BLaER1 (cell line): ENCODE results near the gene PLCG2.

ENCODE experiments used
- H3K27ac ChIP-seq: shearing (Covaris generic); formaldehyde crosslinking; 2 replicates; pipeline ENCODE4 v1.8.1; 2022
- H3K27me3 ChIP-seq: shearing (Covaris generic); formaldehyde crosslinking; 2 replicates; pipeline ENCODE4 v1.8.1; 2022
- H3K36me3 ChIP-seq: shearing (Covaris generic); formaldehyde crosslinking; 2 replicates; pipeline ENCODE4 v1.8.1; 2022
- H3K4me1 ChIP-seq: shearing (Covaris generic); formaldehyde crosslinking; 2 replicates; pipeline ENCODE4 v1.8.1; 2022
- H3K4me2 ChIP-seq: shearing (Covaris generic); formaldehyde crosslinking; 2 replicates; pipeline ENCODE4 v1.8.1; 2022
- H3K4me3 ChIP-seq: shearing (Covaris generic); formaldehyde crosslinking; 2 replicates; pipeline ENCODE4 v1.8.1; 2022
- H3K9ac ChIP-seq: shearing (Covaris generic); formaldehyde crosslinking; 2 replicates; pipeline ENCODE4 v1.8.1; 2022
- H3K9me3 ChIP-seq: shearing (Covaris generic); formaldehyde crosslinking; 2 replicates; pipeline ENCODE4 v1.8.1; 2022
- H4K20me1 ChIP-seq: shearing (Covaris generic); formaldehyde crosslinking; 2 replicates; pipeline ENCODE4 v1.8.1; 2022
- Cebpa-rat ChIP-seq: shearing (Covaris generic); IDR thresholded peaks from 2 replicates; pipeline ENCODE4 v1.8.1; 2022

Gene PLCG2

DNA sequence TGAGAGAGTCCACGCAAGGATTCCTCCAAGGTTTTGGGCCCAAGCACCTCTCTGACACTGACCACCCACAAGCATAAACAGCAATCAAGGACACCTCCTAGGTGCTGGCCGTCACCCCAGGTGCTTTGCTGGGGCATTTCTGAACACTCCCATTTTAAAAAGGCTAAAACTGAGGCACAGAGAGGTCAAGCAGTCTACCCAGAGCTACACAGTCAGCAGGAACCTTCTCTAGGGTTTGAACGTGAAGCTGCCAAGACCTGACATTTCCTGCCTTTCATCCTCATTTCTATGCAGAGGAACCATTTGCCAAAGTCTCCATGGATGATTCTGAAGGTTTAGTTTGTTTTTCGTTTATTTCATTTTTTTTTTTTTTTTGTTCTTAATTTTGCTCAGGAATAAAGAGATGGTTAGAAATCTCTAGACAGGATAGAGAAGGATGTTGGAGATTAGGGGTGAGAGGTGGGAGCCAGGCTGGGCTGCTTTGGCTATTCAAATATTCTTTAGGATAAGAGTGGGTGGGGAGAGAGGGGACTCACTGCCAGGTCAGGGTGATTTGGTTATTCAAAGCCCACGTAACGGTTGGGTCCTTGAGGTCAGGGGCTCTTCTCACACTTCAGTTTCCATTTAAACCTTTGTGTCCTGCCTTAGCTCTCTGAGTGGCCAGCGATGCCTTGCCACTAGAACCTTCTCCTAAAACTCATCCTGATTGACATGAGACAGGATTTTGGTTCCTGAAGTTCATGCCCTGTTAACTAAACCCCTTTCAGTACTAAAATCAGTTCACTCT is 6.2 kb downstream of the PLCG2 start:
- no peak overlapping the region for H3K4me3 ChIP-seq
- no peak overlapping the region for H3K27ac ChIP-seq
- no peaks in the 10 kb centered on the region for H3K27me3 ChIP-seq
- peaks cover 43% of the 10 kb centered on the region for H4K20me1 ChIP-seq
- H3K9me3 ChIP-seq = no peaks in the 10 kb centered on the region
- H3K9ac ChIP-seq = no peak overlapping the region
- H3K4me2 ChIP-seq = 0 out of 2 replicates have a peak overlapping the region, but pooled peaks have one; percentile 72
- peaks cover 49% of the 10 kb centered on the region for H3K4me1 ChIP-seq
- H3K36me3 ChIP-seq = peaks cover 48% of the 10 kb centered on the region
- TF ChIP-seq Cebpa-rat = no peak

DNA sequence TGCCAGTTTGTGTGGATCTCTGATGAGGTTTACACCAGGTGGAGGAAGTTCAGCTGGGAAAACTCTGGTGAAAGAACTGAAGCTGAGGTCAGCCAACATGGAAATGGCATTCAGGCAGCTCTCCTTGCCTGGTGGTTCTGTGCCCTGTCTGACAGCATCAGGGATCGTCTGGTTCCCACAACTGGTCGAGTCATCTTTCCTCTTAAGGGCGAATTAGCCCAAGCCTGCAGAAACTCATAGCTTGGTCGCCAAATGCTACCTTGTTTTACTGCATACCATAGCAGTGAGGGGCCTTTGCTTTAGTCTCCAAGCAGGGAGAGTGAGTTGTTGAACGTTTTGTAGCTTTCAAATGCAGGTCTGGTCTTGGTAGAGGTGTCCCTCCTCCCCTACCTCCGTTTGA is 7.2 kb downstream of the PLCG2 start:
- Histone ChIP-seq H3K9me3 (no peaks in the 10 kb centered on the region), H3K4me3 (no peak overlapping the region), H3K4me1 (peaks cover 47% of the 10 kb centered on the region), H3K36me3 (peaks cover 58% of the 10 kb centered on the region), H3K9ac (no peak overlapping the region), H3K4me2 (no peak overlapping the region), H3K27me3 (no peaks in the 10 kb centered on the region), H4K20me1 (peaks cover 33% of the 10 kb centered on the region), H3K27ac (no peak overlapping the region)
- no peak for TF ChIP-seq Cebpa-rat

DNA sequence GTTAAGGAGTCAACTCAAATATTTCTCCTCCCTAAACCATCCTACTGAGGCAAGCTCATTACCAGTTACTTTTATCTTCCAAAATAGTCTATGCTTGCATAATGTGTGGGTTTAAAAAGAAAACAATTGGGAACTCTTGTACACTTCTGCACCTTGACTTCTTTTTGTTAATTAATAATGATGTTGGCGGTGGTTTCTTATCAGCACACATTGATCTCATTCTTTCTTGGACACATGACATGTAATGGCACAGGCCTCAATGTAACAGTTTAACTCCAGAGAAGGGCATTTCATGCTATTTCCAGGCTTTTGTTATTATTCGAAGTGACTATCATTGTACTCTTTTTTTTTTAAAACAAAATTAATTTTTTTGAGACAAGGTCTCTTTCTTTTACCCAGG is 7.8 kb downstream of the PLCG2 start:
- H3K4me2 ChIP-seq = no peak overlapping the region
- no peaks in the 10 kb centered on the region for H3K9me3 ChIP-seq
- H3K27me3 ChIP-seq = no peaks in the 10 kb centered on the region
- peaks cover 29% of the 10 kb centered on the region for H4K20me1 ChIP-seq
- TF ChIP-seq Cebpa-rat = no peak
- peaks cover 64% of the 10 kb centered on the region for H3K36me3 ChIP-seq
- no peak overlapping the region for H3K4me3 ChIP-seq
- H3K4me1 ChIP-seq = peaks cover 44% of the 10 kb centered on the region
- H3K9ac ChIP-seq = no peak overlapping the region
- H3K27ac ChIP-seq = no peak overlapping the region

DNA sequence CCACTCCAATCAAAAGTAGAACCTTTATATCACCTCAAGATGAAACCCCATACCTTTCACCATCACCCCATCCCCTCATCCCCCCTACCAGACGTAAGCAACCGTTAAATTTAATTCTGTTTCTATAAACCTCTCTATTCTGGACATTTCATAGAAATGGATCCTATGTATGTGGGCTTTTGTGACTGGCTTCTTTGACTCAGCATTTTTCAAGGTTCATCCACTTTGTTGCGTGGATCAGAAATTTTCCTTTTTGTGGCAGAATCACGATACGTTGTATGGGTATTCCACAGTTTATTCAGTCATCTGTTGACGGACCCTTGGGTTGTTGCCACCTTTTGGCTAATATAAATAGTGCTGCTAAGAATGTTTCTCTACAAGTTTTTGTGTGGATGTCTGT is 8.6 kb downstream of the PLCG2 start:
- no peaks in the 10 kb centered on the region for H3K9me3 ChIP-seq
- peaks cover 72% of the 10 kb centered on the region for H3K36me3 ChIP-seq
- H3K9ac ChIP-seq = no peak overlapping the region
- H3K27ac ChIP-seq = no peak overlapping the region
- TF ChIP-seq Cebpa-rat = no peak
- no peaks in the 10 kb centered on the region for H3K27me3 ChIP-seq
- no peak overlapping the region for H3K4me2 ChIP-seq
- peaks cover 24% of the 10 kb centered on the region for H4K20me1 ChIP-seq
- peaks cover 36% of the 10 kb centered on the region for H3K4me1 ChIP-seq
- H3K4me3 ChIP-seq = no peak overlapping the region

DNA sequence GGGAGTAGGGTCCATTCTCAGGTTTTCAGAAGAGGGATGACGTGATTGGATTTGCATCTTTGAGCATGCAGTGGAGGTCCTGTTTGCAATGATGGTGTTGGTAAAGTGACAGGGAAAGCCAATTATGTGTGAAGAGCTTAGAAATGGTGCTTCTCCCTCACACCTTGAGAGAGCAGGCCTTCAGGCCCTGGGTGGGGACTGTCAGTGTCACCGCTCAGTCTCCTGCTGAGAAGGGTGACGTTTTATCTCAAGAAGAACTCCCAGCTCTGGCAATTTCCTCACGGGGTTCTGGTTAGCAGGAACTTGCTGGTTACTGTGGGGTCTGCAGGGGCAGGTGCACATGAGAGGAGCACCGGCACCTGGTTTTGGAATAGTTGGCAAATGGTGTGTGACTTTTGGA is 11.2 kb downstream of the PLCG2 start:
- Histone ChIP-seq H3K4me1 (peaks cover 13% of the 10 kb centered on the region), H3K4me2 (peak overlapping the region; percentile 35), H3K9me3 (no peaks in the 10 kb centered on the region), H3K9ac (no peak overlapping the region), H4K20me1 (no peaks in the 10 kb centered on the region; the same call in 1 of the 2 replicates), H3K27ac (no peak overlapping the region), H3K36me3 (peaks cover 82% of the 10 kb centered on the region), H3K4me3 (no peak overlapping the region), H3K27me3 (no peaks in the 10 kb centered on the region)
- no peak for TF ChIP-seq Cebpa-rat

DNA sequence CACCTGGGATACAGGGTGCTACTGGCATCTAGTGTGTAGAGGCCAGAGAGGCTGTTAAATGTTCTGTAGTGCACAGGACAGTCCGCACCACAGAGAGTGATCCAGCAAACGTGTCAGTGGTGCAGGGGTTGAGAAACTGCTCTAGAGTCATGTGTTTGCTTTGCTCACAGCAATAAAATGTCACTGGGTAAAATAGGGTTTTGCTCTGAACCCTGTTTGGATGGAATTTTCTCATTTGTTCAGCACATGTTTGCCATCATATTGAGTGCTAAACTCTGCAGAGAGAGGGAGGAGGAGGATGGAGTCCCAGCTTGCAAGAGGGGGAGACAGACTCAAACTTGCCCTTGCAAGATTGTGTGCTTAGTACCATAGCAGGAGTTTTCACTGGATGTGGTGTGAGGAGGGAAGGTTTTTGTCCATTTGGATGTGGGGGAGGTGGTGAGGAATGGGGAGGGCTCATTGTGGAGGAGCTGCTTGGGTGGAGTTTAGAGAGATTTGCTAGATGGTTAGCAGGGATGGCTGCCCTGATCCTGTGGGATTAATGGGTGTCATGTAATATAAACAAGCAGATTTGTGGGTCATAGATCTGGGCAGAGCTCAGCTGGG is 11.8 kb downstream of the PLCG2 start:
- no peak overlapping the region for H3K9ac ChIP-seq
- no peaks in the 10 kb centered on the region for H3K27me3 ChIP-seq
- H3K4me3 ChIP-seq = no peak overlapping the region
- no peak overlapping the region for H3K4me2 ChIP-seq
- peaks cover 77% of the 10 kb centered on the region for H3K36me3 ChIP-seq
- TF ChIP-seq Cebpa-rat = no peak
- no peaks in the 10 kb centered on the region; the same call in 1 of the 2 replicates for H4K20me1 ChIP-seq
- H3K9me3 ChIP-seq = no peaks in the 10 kb centered on the region
- H3K4me1 ChIP-seq = peaks cover 20% of the 10 kb centered on the region
- H3K27ac ChIP-seq = no peak overlapping the region

DNA sequence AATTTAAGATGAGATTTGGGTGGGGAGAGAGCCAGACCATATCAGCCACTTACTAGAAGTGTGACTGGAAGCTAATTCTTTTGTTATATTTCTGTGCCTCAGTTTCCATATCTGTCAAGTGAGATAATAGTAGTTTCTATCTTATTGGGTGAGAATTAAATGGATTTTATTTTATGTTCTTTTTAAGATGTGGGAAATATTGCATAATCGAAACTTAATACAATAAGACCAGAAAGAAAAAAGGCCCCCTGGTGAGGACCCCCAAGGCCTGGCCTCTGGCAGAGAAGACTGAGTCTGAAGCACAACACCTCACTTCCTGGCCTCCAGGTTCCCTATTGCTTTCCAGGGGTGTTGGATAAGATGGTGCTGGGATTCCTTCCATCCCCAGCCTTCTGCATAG is 13.7 kb downstream of the PLCG2 start:
- Histone ChIP-seq H3K9ac (no peak overlapping the region), H3K4me1 (peaks cover 39% of the 10 kb centered on the region), H3K9me3 (no peaks in the 10 kb centered on the region), H3K36me3 (peaks cover 58% of the 10 kb centered on the region), H3K27me3 (no peaks in the 10 kb centered on the region), H3K27ac (no peak overlapping the region), H3K4me2 (no peak overlapping the region), H3K4me3 (no peak overlapping the region), H4K20me1 (no peaks in the 10 kb centered on the region; the same call in 1 of the 2 replicates)
- TF ChIP-seq Cebpa-rat = no peak; the same call in 1 of the 2 replicates

DNA sequence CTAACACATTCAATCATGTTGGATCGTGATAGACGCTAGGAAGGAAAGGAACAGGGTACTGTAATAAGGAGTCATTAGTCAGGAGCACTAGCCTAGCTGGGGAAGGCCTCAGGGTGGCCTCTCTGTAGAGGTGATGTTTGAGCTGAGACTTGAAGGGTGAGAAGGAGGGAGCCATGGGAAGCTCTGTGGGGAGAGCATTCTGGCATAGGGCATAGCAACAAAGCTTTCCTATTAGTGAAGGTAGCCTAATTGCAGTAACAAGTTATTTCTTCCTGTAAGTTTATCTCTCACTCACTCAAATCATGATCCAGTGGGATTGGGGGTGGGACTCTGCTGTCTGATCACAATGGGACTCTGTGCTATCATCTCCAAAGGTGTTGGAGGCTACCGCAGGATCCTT is 16.1 kb downstream of the PLCG2 start:
- no peaks in the 10 kb centered on the region for H3K27me3 ChIP-seq
- no peaks in the 10 kb centered on the region for H3K9me3 ChIP-seq
- H3K4me1 ChIP-seq = peaks cover 58% of the 10 kb centered on the region
- no peaks in the 10 kb centered on the region; the same call in 1 of the 2 replicates for H4K20me1 ChIP-seq
- H3K27ac ChIP-seq = peak overlapping the region; percentile 86
- peak overlapping the region; percentile 91 for H3K4me2 ChIP-seq
- no peak overlapping the region for H3K9ac ChIP-seq
- peaks cover 38% of the 10 kb centered on the region for H3K36me3 ChIP-seq
- H3K4me3 ChIP-seq = no peak overlapping the region
- TF ChIP-seq Cebpa-rat = no peak

DNA sequence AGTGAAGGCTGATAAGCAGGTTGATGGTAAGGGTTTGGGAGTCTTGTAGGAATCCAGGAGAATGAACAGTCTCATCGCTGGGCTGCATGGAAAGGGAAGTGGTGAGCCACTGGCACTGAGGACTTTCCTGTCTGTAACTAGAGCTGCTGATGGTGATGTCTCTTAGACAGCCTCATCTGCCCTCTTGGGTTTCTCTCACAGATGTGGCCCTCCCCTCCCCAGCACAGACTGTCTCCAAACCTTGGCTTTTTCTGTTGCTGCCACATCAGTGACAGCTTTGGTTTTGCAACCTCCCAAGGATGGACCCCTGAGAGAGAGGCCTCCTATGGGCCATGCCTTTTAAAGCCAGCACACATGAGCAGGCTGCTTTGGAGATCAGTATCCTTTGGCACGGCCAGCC is 16.9 kb downstream of the PLCG2 start:
- Histone ChIP-seq H3K27me3 (no peaks in the 10 kb centered on the region), H3K4me1 (peaks cover 61% of the 10 kb centered on the region), H3K36me3 (peaks cover 31% of the 10 kb centered on the region), H3K4me2 (peak overlapping the region; percentile 91), H3K27ac (peak overlapping the region; percentile 86), H3K4me3 (no peak overlapping the region), H3K9ac (peak overlapping the region; percentile 13; the same call in 1 of the 2 replicates), H4K20me1 (no peaks in the 10 kb centered on the region), H3K9me3 (no peaks in the 10 kb centered on the region)
- TF ChIP-seq Cebpa-rat = peak; percentile 71; the same call in 1 of the 2 replicates
